Mesodermal cell (in vitro differentiated cells): Measurements from ENCODE around the gene CPNE5.

ENCODE experiments used
- H3K27ac ChIP-seq: 2 replicates; pipeline ENCODE4 v1.7.0; 2013; ENCODE audit warnings: mild to moderate bottlenecking, low read depth, low read length, moderate library complexity; ENCODE audit not compliant: severe bottlenecking
- H3K36me3 ChIP-seq: 2 replicates; pipeline ENCODE4 v1.7.1; 2013; ENCODE audit warnings: mild to moderate bottlenecking, low read length, moderate library complexity; ENCODE audit not compliant: control insufficient read depth, insufficient read depth
- H3K4me1 ChIP-seq: one replicate; pipeline ENCODE4 v1.7.1; 2013; ENCODE audit warnings: mild to moderate bottlenecking, low read length; ENCODE audit not compliant: insufficient read depth, control insufficient read depth, poor library complexity, severe bottlenecking
- H3K4me3 ChIP-seq: 2 replicates; pipeline ENCODE4 v1.7.0; 2013; ENCODE audit warnings: low read length, control low read depth, mild to moderate bottlenecking; ENCODE audit not compliant: insufficient read depth, poor library complexity, severe bottlenecking; ENCODE audit errors: extremely low read depth
- H3K9me3 ChIP-seq: 2 replicates; pipeline ENCODE4 v1.7.1; 2013; ENCODE audit warnings: mild to moderate bottlenecking, low read length, moderate library complexity; ENCODE audit not compliant: control insufficient read depth
- WGBS, 2 experiments: methylation state at CpG; one replicate each; pipeline ENCODE4 v1.1.5; 2013; ENCODE audit warnings: missing lambda C conversion rate in 2 of 2; ENCODE audit not compliant: insufficient coverage in 2 of 2; 5-methylcytosine and 5-hydroxymethylcytosine counted together

Gene CPNE5

DNA sequence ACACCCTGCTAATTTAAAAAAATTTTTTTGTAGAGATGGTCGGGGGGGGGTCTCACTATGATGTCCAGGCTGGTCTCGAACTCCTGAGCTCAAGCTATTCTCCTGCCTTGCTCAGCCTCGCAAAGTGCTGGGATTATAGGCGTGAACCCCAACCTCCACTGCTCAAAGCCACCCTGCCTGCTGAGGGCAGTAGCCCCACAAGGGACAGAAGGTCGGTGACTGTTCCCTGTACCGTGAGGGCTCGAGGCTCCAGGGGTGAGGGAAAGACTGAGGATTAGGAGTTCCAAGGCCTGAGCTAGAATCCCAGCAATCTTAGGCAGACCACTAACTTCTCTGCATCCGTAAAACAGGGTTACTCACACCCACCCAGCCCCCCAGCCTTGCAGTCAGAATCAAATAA, 51.1 kb downstream of the CPNE5 start:
- H3K4me3 ChIP-seq: no peak overlapping the region
- H3K27ac ChIP-seq: no peak overlapping the region
- H3K36me3 ChIP-seq: no peaks in the 10 kb centered on the region
- no peaks in the 10 kb centered on the region for H3K4me1 ChIP-seq
- WGBS, 2 experiments: 87 to 91% methylated on average over 3 to 7 of the region's 8 CpGs
- H3K9me3 ChIP-seq: no peaks in the 10 kb centered on the region

DNA sequence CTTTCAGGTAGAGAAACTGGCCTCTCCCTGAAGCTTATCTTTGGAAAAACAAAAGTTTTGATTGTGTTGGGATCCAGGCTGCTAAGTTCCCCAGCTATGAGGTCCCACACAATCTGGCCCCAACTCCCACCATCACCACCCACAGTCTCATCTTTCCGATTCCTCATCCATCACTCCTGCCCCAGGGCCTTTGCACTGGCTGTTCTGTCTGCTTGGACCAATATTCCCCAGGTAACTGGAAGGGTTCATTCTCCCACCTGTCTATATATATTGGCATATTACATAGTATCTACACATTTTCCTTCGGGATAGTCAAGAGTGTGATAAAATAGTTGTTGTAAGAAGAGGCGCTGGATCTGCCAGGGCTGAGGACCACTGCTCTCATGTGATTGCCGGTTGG, 52.0 kb downstream of the CPNE5 start:
- Histone ChIP-seq H3K9me3 (no peaks in the 10 kb centered on the region), H3K36me3 (no peaks in the 10 kb centered on the region), H3K27ac (no peak overlapping the region), H3K4me1 (no peaks in the 10 kb centered on the region), H3K4me3 (no peak overlapping the region)
- 90% methylated on average over 2 of the region's 4 CpGs; no CpG with 5 or more reads in 1 of the 2 experiments for WGBS, 2 experiments

DNA sequence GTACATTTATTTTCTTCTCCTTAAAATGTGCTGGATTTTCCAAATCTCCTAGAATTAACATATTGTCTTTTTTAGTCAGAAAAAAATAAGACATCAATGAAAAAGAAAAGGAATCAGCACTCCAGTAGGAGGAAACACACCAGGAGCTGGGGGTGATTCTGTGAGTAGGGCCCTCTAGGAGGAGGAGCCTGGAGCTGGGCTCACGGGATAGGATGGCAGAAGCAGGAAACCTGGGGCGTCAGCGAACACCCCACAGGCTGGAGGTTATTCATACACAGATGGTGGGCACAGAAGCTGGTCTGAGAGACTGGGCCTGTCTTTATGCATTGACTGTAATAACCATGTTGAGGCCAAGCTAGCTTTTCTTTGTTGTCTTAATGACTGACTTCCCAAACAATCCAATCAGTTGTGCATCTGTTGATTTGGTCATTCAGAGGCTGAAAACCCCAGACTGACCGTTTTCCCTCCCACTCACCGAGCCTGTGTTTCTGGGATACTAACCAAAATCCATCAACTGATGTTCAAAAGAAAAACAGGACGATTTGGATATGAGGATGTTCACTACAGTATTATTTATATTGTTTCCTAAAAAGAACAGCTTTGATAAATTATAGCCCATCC, 53.1 kb downstream of the CPNE5 start:
- Histone ChIP-seq H3K4me1 (no peaks in the 10 kb centered on the region), H3K4me3 (no peak overlapping the region), H3K27ac (no peak overlapping the region), H3K36me3 (no peaks in the 10 kb centered on the region), H3K9me3 (no peaks in the 10 kb centered on the region)
- 78 to 86% methylated on average over 3 to 4 of the region's 6 CpGs for WGBS, 2 experiments

DNA sequence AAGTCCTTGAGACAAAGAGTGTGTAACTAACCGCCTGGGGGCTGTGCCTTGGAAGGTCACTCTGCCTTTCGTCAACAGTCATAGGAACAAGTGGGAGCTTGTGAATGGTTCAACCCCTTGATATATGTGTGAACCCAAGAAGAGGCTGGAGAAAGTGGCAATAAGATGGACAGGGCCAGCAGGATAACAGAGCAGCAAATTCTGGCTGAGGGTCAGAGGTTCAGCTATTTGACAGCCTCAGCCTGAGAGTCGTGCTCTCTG, 54.9 kb downstream of the CPNE5 start:
- peak overlapping the region; percentile 30 for H3K27ac ChIP-seq
- H3K9me3 ChIP-seq: no peaks in the 10 kb centered on the region
- no peaks in the 10 kb centered on the region for H3K36me3 ChIP-seq
- no peaks in the 10 kb centered on the region for H3K4me1 ChIP-seq
- no peak overlapping the region for H3K4me3 ChIP-seq
- 86 to 100% methylated on average over 1 to 3 of the region's 3 CpGs for WGBS, 2 experiments

DNA sequence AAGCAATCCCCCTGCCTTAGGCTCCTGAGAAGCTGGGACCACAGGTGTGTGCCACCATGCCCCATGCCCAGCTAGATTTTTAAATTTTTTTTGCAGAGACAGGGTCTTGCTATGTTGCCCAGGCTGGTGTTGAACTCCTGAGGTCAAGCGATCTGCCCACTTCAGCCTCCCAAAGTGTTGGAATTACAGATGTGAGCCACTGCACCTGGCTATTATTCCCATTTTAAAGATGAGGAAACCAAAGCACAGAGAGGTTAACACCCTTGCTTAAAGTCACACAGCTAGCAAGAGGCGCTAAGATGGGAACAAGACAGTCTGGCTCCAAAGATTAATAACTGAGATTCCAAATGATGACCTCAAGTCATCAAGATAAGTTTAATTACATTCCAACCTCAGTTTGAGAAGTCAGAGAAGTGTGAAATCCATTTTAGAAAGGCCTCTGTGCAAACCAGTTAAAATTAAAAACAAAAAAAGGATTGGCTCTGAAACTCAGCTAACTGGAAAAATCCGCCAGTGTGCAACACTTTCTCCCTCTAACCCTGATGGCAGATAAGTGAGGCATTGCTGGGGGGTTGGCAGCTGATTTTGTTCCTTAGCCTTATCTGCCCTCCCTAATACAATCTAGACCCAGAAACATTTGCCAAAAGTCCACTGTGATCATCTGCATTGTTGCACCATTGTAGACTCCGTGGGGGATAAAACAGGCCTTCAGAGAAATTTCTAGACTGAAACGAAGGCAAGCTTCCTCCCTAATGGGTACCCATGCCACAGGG, 55.5 kb downstream of the CPNE5 start:
- no peaks in the 10 kb centered on the region for H3K4me1 ChIP-seq
- H3K36me3 ChIP-seq: no peaks in the 10 kb centered on the region
- WGBS, 2 experiments: 78 to 91% methylated on average over 5 of the region's 5 CpGs
- no peak overlapping the region for H3K4me3 ChIP-seq
- peak overlapping the region; percentile 30 for H3K27ac ChIP-seq
- no peaks in the 10 kb centered on the region for H3K9me3 ChIP-seq

DNA sequence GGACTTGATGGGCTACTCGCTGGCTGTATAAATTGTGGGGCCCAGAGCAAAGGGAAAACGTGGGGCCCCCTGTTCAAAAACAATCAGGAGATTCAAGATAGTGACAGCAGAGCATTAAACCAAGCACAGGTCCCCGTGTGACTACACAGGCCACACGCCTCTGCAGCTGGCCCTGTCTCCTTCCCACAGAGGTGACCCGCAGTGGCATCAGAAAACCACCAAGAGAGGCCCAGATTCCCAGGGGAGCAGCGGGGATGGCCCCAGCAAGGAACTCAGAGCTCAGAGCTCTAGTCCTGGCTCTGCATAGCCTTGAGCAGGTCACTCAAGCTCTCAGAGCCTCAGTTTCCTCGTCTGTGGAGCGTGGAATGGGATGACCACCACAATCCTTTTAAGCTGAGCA, 57.6 kb downstream of the CPNE5 start:
- Histone ChIP-seq H3K4me1 (peaks cover 4% of the 10 kb centered on the region), H3K4me3 (no peak overlapping the region), H3K36me3 (no peaks in the 10 kb centered on the region), H3K27ac (no peak overlapping the region), H3K9me3 (no peaks in the 10 kb centered on the region)
- WGBS, 2 experiments: 82% methylated on average over 8 of the region's 8 CpGs

DNA sequence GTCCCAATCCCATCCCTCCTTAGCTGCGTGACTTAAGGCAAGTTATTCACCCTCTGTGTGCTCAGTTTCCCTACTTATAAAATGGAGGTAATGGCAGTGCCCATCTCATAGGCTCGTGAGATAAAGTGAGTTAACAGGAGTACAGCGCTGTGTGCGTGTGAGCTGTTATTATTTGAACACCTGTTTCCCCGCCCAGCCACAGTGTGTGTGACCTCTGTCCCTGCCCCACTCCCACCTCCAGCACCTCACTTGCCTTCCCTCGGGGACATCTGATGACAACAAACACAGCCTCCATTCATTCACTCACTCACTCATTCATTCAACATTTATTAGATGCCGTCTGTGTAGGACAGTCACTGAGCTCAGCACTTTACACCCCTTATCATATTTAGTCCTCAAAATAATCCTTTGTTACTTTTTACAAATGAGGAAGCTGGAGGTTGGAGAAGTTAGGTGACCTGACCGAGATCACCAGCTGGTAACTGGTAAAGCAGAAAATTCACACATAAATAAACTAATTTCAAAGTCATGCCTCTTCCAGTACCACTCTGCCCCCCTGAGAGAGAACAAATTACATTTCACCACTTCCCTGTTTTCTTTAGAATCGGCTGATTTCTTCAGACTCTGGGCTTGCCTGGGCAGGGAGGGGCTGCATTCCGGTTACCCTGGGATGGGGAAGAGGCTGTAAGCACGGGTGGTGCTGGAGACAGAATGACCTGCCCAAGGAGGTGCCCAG, 58.6 kb downstream of the CPNE5 start:
- Histone ChIP-seq H3K27ac (no peak overlapping the region), H3K9me3 (no peaks in the 10 kb centered on the region), H3K36me3 (no peaks in the 10 kb centered on the region), H3K4me3 (no peak overlapping the region), H3K4me1 (peaks cover 4% of the 10 kb centered on the region)
- 74 to 80% methylated on average over 6 to 8 of the region's 11 CpGs for WGBS, 2 experiments

DNA sequence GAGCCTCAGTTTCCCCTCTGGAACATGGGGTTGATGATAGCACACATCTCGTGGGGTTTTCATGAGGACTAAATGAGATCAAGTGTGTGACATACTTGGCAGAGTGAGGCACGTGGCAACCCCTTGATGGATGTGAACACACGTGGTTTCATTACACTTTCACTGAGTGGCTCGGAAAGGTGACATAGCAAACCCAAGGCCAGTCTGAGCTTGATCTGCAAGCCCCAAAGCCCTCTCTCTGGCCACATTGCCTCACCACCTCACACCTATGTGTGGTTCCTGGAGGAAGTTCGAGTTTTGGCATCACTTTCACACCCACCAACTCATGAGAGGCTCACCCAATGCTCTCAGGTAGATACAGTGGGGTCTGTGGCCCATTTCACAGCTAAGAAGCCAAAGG, 60.0 kb downstream of the CPNE5 start:
- Histone ChIP-seq H3K9me3 (no peaks in the 10 kb centered on the region), H3K27ac (no peak overlapping the region), H3K36me3 (no peaks in the 10 kb centered on the region), H3K4me1 (peaks cover 4% of the 10 kb centered on the region), H3K4me3 (no peak overlapping the region)
- WGBS, 2 experiments: 87 to 89% methylated on average over 3 to 4 of the region's 5 CpGs

DNA sequence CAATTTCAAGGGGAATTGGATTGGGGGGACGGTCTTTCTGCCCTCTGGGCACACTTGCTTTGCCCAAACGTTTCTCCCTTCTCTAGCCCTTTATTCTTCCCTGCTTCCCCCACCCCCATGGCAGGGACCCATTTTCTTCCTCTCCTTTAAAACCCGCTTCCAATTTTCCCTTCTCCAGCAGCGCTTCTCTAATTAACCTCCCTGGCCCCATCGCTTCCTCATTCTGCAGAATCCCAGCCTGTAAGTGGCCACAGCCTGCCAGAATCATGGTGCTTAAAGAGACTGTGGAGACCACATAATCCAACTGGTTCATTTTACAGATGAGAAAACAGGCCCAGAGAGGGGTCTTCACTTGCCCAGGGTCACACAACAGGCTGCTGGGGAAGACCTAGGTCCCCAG, 61.4 kb downstream of the CPNE5 start:
- Histone ChIP-seq H3K4me1 (peaks cover 4% of the 10 kb centered on the region), H3K27ac (no peak overlapping the region), H3K4me3 (no peak overlapping the region), H3K36me3 (no peaks in the 10 kb centered on the region), H3K9me3 (no peaks in the 10 kb centered on the region)
- WGBS, 2 experiments: 31 to 36% methylated on average over 5 of the region's 5 CpGs

DNA sequence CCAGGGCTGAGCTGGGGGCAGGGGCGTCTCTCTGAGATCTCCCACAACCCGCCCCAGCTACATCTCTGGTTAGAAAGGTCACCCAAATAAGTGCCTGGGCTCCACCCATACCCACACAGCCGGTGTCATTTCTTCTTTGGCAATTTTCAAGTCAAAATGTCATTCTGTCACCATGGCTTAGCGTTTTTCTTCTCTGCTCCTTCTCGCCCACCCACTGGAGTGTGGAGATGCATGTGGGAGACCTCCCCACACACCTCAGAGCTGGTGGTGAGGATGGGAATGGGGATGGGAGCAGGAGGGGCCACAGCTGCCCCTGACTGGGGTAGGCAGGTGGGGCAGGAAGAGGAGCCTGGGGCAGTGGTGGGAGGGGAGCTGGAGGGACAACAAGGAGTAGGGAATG, 63.1 kb downstream of the CPNE5 start:
- no peaks in the 10 kb centered on the region for H3K9me3 ChIP-seq
- no peaks in the 10 kb centered on the region for H3K36me3 ChIP-seq
- H3K27ac ChIP-seq: no peak overlapping the region
- H3K4me3 ChIP-seq: no peak overlapping the region
- peaks cover 4% of the 10 kb centered on the region for H3K4me1 ChIP-seq
- 90 to 100% methylated on average over 2 to 3 of the region's 5 CpGs for WGBS, 2 experiments

DNA sequence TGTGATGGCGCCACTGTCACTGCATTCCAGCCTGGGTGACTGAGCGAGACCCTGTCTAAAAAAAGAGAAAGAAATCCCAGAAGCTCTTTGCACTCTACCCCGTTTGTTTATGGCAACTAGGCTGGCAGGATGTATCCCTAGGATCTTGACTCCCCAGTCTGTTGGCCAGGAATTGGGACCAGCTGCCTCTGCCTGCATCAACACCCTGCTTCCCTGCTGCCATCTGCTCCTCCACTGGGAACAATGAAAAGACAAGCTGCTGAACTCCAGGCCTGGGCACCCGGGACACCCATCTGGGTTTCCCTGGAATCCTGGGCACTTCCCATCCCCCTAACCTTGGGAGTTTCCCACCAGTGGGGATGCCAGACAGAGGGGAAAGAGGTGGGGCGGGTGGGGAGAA, 64.9 kb downstream of the CPNE5 start:
- H3K9me3 ChIP-seq: no peaks in the 10 kb centered on the region
- WGBS, 2 experiments: 86 to 97% methylated on average over 3 to 4 of the region's 5 CpGs
- no peak overlapping the region for H3K27ac ChIP-seq
- peaks cover 12% of the 10 kb centered on the region for H3K4me1 ChIP-seq
- no peaks in the 10 kb centered on the region for H3K36me3 ChIP-seq
- H3K4me3 ChIP-seq: no peak overlapping the region
